Activated CD4-positive, alpha-beta T cell treated with anti-CD3 and anti-CD28 coated beads for 1 hour (primary cell): ENCODE measurements around the gene TCIRG1.
"Not testable (repeated sequence)": the region's sequence is repeated elsewhere in the genome, so short reads cannot be mapped to it uniquely, and the experiment has no call there.

ENCODE experiments used
- DNase-seq: peaks from one replicate; pipeline ENCODE4 v3.0.0-alpha.2; 2020

Gene TCIRG1

GRCh38 chr11:68056317-68057285, 17.8 kb downstream of the TCIRG1 start:
- DNase-seq: no peak

GRCh38 chr11:68057807-68058206, 19.0 kb downstream of the TCIRG1 start:
- no peak for DNase-seq

GRCh38 chr11:68061508-68061907, 22.7 kb downstream of the TCIRG1 start:
- DNase-seq: no peak

GRCh38 chr11:68064926-68065325, 26.1 kb downstream of the TCIRG1 start:
- no peak for DNase-seq

DNA sequence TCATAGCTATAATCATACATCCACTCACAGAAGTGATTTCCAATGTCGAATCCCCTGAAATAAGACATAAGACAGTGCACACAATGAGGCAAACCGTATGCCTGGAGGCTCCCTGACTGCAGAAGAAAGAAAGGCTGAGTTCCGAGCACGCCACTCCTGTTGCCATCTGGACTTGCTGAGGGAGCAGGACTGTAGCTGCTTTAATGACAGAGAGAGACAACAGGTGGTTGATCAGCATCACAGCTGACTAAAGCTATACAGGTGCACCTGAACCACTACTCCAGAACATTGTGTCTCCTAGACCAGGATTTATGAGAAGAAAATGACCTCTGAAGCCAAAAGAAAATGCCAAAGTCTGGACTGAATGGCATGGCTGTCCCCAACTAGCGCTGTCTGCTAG, 27.0 kb downstream of the TCIRG1 start:
- no peak for DNase-seq

- no peak for DNase-seq
These were observed 27.9 kb downstream of the TCIRG1 start for GRCh38 chr11:68066742-68067141.

- DNase-seq: no peak
These were observed 29.2 kb downstream of the TCIRG1 start for GRCh38 chr11:68067991-68068390.

GRCh38 chr11:68071281-68072048, 32.6 kb downstream of the TCIRG1 start:
- no peak for DNase-seq

- no peak for DNase-seq
These were observed 35.9 kb downstream of the TCIRG1 start for GRCh38 chr11:68074584-68075352.

- no peak for DNase-seq
These were observed 37.7 kb downstream of the TCIRG1 start for GRCh38 chr11:68076371-68077042.

GRCh38 chr11:68077617-68078582, 39.1 kb downstream of the TCIRG1 start:
- DNase-seq: no peak

GRCh38 chr11:68080860-68081259, 42.0 kb downstream of the TCIRG1 start:
- DNase-seq: no peak

- DNase-seq: no peak
These were observed 42.9 kb downstream of the TCIRG1 start for GRCh38 chr11:68081691-68082090.

DNA sequence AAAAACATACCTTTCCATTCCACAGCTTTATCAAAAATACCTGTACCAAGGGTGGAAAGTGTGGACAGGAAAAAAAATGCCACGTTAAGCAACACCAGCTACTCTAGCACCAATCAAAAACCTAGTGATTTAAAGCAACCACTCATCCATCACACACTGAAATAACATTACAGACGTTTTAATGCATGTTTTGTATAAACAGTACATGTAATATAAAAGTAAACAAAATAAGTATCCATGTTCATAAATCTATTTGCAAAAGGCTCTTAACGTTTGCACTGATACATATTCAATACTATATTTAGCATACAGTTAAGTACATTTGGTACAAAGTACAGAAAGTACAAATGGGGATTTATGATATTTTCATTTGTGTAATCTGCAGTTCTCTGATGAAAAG, 43.7 kb downstream of the TCIRG1 start:
- DNase-seq: no peak

DNA sequence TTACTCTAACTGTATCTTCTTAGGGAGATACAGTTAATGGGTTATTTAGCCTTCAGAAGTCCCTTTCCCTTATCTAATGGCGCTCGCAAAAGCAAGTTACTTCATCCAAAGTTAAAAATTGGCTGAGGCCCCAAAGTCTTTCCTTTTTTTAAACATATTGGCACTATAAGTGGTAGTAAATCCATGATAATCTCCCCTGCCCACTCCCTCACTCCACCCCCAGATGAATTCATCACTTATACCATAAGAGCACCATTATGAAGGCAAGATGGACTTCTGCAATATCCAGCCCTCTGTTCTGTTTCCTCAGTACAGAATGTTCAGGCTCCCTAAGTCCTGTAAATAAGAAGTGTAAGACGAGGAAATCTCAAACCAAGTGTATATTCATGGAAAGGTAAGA, 44.7 kb downstream of the TCIRG1 start:
- DNase-seq: no peak

- DNase-seq: no peak
These were observed 50.9 kb downstream of the TCIRG1 start for GRCh38 chr11:68089679-68090078.

DNA sequence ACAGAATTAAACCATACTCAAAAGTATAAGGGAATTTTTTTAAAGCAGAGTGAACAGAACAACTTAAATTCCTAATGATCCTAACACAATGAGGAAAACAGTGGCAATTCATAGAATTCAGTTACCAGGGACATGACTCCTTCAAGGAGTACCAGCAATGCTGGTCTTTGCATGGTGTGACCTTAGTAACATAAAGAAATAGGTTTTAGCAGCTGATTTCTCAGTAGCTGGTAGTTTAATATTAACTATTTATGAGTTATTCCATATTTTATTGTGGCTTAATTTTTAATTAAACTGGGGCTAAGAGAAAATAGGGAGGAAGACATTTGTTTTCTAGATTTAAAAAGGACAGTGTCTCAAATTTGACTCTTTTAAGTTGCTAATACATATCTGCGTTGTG, 51.5 kb downstream of the TCIRG1 start:
- no peak for DNase-seq

DNA sequence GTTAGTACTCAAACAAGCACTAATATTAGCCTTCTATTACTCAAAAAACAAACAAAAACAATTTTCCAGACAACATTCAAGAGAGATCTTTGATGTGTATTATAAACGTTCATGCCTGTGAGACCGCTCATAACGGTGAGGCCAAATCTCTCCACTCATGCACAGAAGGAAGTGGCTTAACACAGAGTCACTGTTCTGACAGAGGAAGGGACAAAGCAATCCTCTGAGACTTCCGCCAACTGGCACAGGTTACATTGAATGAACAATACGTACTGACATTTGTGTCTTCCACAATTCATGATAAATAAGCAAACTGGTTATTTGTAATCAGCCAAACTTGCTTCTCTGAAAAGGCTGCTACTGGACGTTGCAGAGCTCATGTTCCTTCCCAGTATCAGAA, 51.9 kb downstream of the TCIRG1 start:
- DNase-seq: no peak

DNA sequence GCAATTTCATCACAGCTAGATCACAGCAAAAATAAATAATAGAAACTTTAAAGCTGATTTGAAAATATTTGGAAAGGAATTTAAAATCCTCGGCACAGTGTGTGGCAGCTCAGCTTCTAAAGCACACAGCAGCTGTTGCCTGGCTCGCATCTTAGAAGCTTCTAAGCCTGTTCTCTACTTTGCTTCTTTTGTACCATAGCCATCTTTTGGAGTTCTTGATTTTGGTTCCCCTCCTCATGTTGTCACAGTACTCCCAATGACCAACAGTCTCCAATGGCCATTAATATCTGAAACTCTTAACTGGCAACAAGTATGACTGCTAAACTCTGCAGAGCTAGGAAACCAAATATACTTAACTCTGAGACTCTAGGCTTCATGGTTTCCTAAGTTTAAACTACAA, 53.6 kb downstream of the TCIRG1 start:
- no peak for DNase-seq

DNA sequence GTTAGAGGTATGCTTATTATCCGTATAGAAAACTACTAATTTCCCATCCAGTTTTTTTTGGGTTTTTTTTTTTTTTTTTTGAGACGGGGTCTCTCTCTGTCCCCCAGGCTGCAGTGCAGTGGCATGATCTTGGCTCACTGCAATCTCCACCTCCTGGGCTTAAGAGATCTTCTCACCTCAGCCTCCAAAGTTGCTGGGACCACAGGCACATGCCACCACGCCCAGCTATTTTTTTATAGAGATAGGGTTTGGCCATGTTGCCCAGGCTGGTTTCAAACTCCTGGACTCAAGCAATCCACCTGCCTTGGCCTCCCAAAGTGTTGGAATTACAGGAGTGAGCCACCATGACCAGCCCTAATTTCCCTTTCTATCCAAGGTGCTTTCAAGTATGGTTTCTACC, 54.1 kb downstream of the TCIRG1 start:
- DNase-seq: not testable (repeated sequence)

GRCh38 chr11:68093565-68093964, 54.7 kb downstream of the TCIRG1 start:
- no peak for DNase-seq
